Measurements from ENCODE around the gene ITGA2.

GRCh38 chr5:52947851-52948250, 41.3 kb upstream of the ITGA2 start:
- no peak for TF ChIP-seq CTCF (IDR thresholded peaks at IDR 0.05)
- TF ChIP-seq POLR2AphosphoS5 (IDR thresholded peaks at IDR 0.05): no peak
